PC-9 (cell line): ENCODE results near the gene KMT2D. TPM values are rescaled to one million over a fixed set of nuclear protein-coding genes. Genes with fewer than 3 reads are reported as not detected.
A peak's percentile ranks its signal among the peaks of the same experiment; 100 is the strongest.

Experiments
- BruUV-seq: library from RNA; stranded (reverse); fragments of 400-500 nt; replicated peaks from 2 replicates; lab custom pipeline; 2021; lab: Mats Ljungman, UMichigan
- CTCF ChIA-PET: fragments of 300-600 bp; sonication (Branson Sonifier 250); formaldehyde crosslinking; loops from one replicate; lab custom pipeline; 2022; ENCODE audit warnings: antibody characterized with exemption; lab: Charles Lee
- POLR2A ChIA-PET: fragments of 300-600 bp; sonication (Branson Sonifier 250); formaldehyde crosslinking; loops from one replicate; lab custom pipeline; 2022; ENCODE audit warnings: antibody characterized with exemption; ENCODE audit not compliant: unreplicated experiment; lab: Charles Lee
- DNase-seq, 2 experiments: peaks; one replicate each; pipeline versions ENCODE4 v3.0.0 to v3.0.0-alpha.2; 2015 to 2022; ENCODE audit warnings: mixed read lengths in 1 of 2
- H2AFZ ChIP-seq: fragments of 200-600 bp; sonication (generic); 2 replicates; pipeline ENCODE4 v1.8.1; 2017; ENCODE audit warnings: antibody characterized with exemption
- H3F3A ChIP-seq: fragments of 200-600 bp; sonication (generic); 2 replicates; pipeline ENCODE4 v1.8.1; 2017; ENCODE audit warnings: antibody characterized with exemption, mild to moderate bottlenecking, low read depth; ENCODE audit not compliant: insufficient read depth
- H3K27ac ChIP-seq: fragments of 200-600 bp; sonication (generic); 2 replicates; pipeline ENCODE4 v1.6.1; 2016; ENCODE audit warnings: mixed run types
- H3K27me3 ChIP-seq: fragments of 200-600 bp; sonication (generic); 2 replicates; pipeline ENCODE4 v1.6.1; 2016; ENCODE audit warnings: low read depth, mixed run types; ENCODE audit not compliant: insufficient read depth
- H3K36me3 ChIP-seq: fragments of 200-600 bp; sonication (generic); 2 replicates; pipeline ENCODE4 v1.6.1; 2016; ENCODE audit warnings: low read depth, mixed run types
- H3K4me1 ChIP-seq: fragments of 200-600 bp; sonication (generic); replicated peaks from 2 replicates; pipeline ENCODE4 v1.6.1; 2016; ENCODE audit warnings: mixed run types; ENCODE audit not compliant: insufficient read depth
- H3K4me2 ChIP-seq: fragments of 200-600 bp; sonication (generic); 2 replicates; pipeline ENCODE4 v1.6.1; 2017; ENCODE audit warnings: mixed run types
- H3K4me3 ChIP-seq: fragments of 200-600 bp; sonication (generic); 2 replicates; pipeline ENCODE4 v1.6.1; 2016; ENCODE audit warnings: mixed run types
- H3K79me2 ChIP-seq: fragments of 200-600 bp; sonication (generic); 2 replicates; pipeline ENCODE4 v1.6.1; 2017; ENCODE audit warnings: low read depth, mixed run types
- H3K9me2 ChIP-seq: fragments of 200-600 bp; sonication (generic); 2 replicates; pipeline ENCODE4 v1.8.1; 2017; ENCODE audit warnings: mild to moderate bottlenecking; ENCODE audit not compliant: insufficient read depth
- H3K9me3 ChIP-seq: fragments of 200-600 bp; sonication (generic); 2 replicates; pipeline ENCODE4 v1.8.1; 2016; ENCODE audit warnings: low read depth; ENCODE audit not compliant: insufficient read depth
- H4K20me1 ChIP-seq: fragments of 200-600 bp; sonication (generic); 2 replicates; pipeline ENCODE4 v1.8.1; 2017; ENCODE audit not compliant: insufficient read depth
- EZH2 ChIP-seq: fragments of 200-600 bp; sonication (generic); IDR thresholded peaks from 2 replicates; pipeline ENCODE4 v1.8.0; 2017; ENCODE audit warnings: antibody characterized with exemption, low read depth
- intact Hi-C: fragments of 100-400 bp; cut with micrococcal nuclease; formaldehyde crosslinking; loops from one replicate; pipeline ENCODE4 v1.10.0; 2022; ENCODE audit not compliant: unreplicated experiment
- total RNA-seq: library from RNA; stranded (reverse); gene quantifications from 2 replicates; pipeline ENCODE4 v1.2.3, GENCODE V29; 2021
- TF ChIP-seq, protein P1 (sequence below): fragments of 200-600 bp; sonication (generic); conservative IDR thresholded peaks from 2 replicates; pipeline ENCODE4 v1.6.1; 2017; ENCODE audit warnings: mixed run types, antibody characterized with exemption, mild to moderate bottlenecking, moderate library complexity

KMT2D gene
- total RNA-seq, 1 experiment from 2014 or later = 94.0 TPM

GRCh38 chr12:49100380-49100779 lies 39.8 kb upstream of the KMT2D start:
- Histone ChIP-seq H3K9me2 (no peaks in the 10 kb centered on the region), H3K9me3 (no peaks in the 10 kb centered on the region), H3K79me2 (no peaks in the 10 kb centered on the region; the same call in 1 of the 2 replicates), H3K4me3 (no peak overlapping the region), H2AFZ (no peak overlapping the region), H3K4me1 (peaks cover 8% of the 10 kb centered on the region), H3K36me3 (peaks cover 10% of the 10 kb centered on the region; the same call in 1 of the 2 replicates), H3K27ac (no peak overlapping the region), H3K27me3 (no peaks in the 10 kb centered on the region), H3K4me2 (no peak overlapping the region), H3F3A (peaks cover 12% of the 10 kb centered on the region; the same call in 1 of the 2 replicates), H4K20me1 (no peaks in the 10 kb centered on the region)
- BruUV-seq = no TSS peak
- DNase-seq = no peak
- ChIA-PET CTCF (interaction anchor here (3.5 kb wide), 1 partner anchor 12 kb away, joined by 26 read pairs; no protein-coding TSS in a partner anchor), POLR2A (no interaction called here)
- TF ChIP-seq, protein P1, sequence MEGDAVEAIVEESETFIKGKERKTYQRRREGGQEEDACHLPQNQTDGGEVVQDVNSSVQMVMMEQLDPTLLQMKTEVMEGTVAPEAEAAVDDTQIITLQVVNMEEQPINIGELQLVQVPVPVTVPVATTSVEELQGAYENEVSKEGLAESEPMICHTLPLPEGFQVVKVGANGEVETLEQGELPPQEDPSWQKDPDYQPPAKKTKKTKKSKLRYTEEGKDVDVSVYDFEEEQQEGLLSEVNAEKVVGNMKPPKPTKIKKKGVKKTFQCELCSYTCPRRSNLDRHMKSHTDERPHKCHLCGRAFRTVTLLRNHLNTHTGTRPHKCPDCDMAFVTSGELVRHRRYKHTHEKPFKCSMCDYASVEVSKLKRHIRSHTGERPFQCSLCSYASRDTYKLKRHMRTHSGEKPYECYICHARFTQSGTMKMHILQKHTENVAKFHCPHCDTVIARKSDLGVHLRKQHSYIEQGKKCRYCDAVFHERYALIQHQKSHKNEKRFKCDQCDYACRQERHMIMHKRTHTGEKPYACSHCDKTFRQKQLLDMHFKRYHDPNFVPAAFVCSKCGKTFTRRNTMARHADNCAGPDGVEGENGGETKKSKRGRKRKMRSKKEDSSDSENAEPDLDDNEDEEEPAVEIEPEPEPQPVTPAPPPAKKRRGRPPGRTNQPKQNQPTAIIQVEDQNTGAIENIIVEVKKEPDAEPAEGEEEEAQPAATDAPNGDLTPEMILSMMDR = no peak
- TF ChIP-seq EZH2 = no peak
- intact Hi-C loops = no loop called here

GRCh38 chr12:49098703-49099102 lies 38.1 kb upstream of the KMT2D start:
- H4K20me1 ChIP-seq = no peaks in the 10 kb centered on the region
- no peak overlapping the region for H2AFZ ChIP-seq
- H3K9me3 ChIP-seq = no peaks in the 10 kb centered on the region
- H3K36me3 ChIP-seq = peaks cover 5% of the 10 kb centered on the region; the same call in 1 of the 2 replicates
- ChIA-PET POLR2A (no interaction called here), CTCF (interaction anchor here (0.5 to 3.5 kb wide), 5 partner anchors 10 to 79 kb away, joined by 3 to 26 read pairs (median 5); no protein-coding TSS in a partner anchor)
- H3K27me3 ChIP-seq = peaks cover 9% of the 10 kb centered on the region
- no TSS peak for BruUV-seq
- H3K27ac ChIP-seq = no peak overlapping the region
- no peaks in the 10 kb centered on the region for H3K79me2 ChIP-seq
- DNase-seq = no peak
- intact Hi-C loops = no loop called here
- H3K9me2 ChIP-seq = no peaks in the 10 kb centered on the region
- H3F3A ChIP-seq = peaks cover 12% of the 10 kb centered on the region; the same call in 1 of the 2 replicates
- no peak overlapping the region for H3K4me2 ChIP-seq
- no peaks in the 10 kb centered on the region for H3K4me1 ChIP-seq
- no peak overlapping the region for H3K4me3 ChIP-seq
- TF ChIP-seq, protein P1 = no peak

DNA sequence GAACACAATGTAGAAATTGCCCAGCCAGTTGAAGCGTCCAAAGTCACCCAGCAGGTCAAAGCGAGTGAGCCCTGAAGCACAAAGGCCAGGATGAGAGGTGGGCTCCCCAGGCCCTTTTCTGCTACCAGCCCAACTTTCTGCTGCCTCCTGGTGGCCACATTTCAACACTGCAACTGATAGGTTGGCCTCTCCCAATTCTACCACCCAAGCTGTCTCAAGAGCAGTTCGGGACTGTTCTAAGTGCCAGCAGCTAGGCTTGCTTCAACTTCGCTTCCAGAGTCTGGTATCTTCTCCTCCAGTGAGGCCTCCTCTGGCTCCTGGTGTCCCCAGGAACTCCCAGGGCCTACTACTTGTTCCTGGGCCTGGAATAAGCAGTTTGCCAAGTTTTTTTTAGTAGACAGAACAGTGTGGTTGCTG lies 37.4 kb upstream of the KMT2D start:
- Histone ChIP-seq H3F3A (peaks cover 17% of the 10 kb centered on the region; the same call in 1 of the 2 replicates), H3K36me3 (peaks cover under 1% of the 10 kb centered on the region; the same call in 1 of the 2 replicates), H3K27ac (no peak overlapping the region), H3K9me2 (no peaks in the 10 kb centered on the region), H4K20me1 (no peaks in the 10 kb centered on the region), H3K4me2 (no peak overlapping the region), H3K4me1 (0 out of 2 replicates have a peak, but pooled peaks cover 4% of the 10 kb centered on the region), H2AFZ (no peak overlapping the region), H3K79me2 (no peaks in the 10 kb centered on the region), H3K27me3 (peaks cover 16% of the 10 kb centered on the region), H3K4me3 (no peak overlapping the region), H3K9me3 (no peaks in the 10 kb centered on the region)
- TF ChIP-seq EZH2 = no peak
- TF ChIP-seq, protein P1 = peak; percentile 80
- CTCF ChIA-PET = interaction anchor here (0.6 to 3.5 kb wide), 3 partner anchors 9 to 30 kb away, joined by 3 to 26 read pairs (median 12); no protein-coding TSS in a partner anchor
- no peak for DNase-seq
- BruUV-seq = no TSS peak
- POLR2A ChIA-PET = no interaction called here
- intact Hi-C loops = no loop called here
